SIG-M5 treated with dmso at 0.1 percent for 504 hours (cell line): Measurements from ENCODE around the gene DDO.
"Not testable (repeated sequence)": the region's sequence is repeated elsewhere in the genome, so short reads cannot be mapped to it uniquely, and the experiment has no call there.

Experiments
- DNase-seq: peaks from one replicate; lab custom pipeline; 2025; ENCODE audit not compliant: unreplicated experiment; lab: John Stamatoyannopoulos, UW

DDO gene, protein sequence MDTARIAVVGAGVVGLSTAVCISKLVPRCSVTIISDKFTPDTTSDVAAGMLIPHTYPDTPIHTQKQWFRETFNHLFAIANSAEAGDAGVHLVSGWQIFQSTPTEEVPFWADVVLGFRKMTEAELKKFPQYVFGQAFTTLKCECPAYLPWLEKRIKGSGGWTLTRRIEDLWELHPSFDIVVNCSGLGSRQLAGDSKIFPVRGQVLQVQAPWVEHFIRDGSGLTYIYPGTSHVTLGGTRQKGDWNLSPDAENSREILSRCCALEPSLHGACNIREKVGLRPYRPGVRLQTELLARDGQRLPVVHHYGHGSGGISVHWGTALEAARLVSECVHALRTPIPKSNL

DNA sequence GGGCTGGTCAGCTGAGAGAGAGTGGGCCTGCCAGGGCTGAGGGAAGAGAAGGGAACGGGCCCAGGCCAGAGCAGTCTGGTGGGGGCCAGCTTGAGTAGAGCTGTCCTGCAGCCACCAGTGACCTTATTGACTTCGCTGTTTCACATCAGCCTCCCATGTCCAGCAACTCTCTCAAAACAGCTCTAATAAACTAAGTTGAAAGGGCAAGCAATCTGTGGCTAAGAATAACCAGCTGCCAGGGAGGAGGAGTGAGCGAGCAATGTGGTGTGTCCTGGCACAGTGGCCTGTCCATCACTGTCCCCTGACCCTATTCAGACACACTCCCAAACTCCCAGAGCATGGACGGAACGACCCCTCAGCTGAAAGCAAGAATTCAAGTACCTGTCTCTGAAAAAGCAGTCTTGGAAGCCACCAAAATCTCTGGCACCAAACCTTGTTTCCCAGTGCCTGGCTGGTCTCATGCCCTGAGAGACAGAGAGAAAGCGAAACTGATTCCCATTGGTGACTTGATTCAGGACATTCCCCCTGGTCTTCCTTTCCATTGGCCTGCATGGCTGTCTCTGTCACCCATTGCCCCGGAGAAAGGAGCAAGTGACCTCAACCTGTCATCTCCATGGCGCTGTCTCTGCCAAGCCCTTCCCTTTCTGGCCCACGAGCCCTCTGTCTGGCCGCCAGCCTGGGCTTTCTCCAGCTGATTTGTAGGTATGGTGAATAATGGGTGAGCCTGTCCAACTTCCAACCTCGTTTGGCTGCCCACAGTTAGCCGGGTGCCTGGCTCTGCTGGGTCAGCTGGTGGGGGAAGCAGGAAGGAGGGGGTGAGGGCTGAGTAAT, at the start of gene DDO:
Gene DDO (minus strand): TSS at position 490 of the 831 bp plus-strand sequence. CDS start 2,113 bp downstream, outside the sequence.
- DNase-seq, result no peak

DNA sequence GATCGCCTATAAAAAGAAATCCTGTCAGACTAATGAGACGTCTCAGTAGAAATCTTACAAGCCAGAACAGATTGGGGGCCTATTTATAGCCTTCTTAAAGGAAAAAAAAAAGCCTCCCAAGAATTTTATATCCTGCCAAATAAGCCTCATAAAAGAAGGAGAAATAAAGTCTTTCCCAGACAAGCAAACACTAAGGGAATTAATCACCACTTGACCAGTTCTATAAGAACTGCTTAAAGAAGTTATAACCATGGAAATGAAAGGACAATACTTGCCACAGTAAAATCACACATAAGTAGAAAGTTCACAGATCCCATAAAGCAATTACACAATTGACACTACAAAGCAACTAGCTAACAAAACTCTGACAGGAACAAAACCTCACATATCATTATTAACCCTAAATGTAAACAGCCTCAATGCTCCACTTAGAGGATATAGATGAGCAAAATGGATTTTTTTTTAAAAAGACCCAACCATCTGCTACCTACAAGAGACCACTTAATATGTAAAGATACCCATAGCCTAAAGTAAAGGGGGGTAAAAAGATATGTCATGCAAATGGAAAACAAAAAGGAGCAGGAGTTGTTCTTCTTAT, 47.6 kb upstream of the DDO start:
- no peak for DNase-seq

DNA sequence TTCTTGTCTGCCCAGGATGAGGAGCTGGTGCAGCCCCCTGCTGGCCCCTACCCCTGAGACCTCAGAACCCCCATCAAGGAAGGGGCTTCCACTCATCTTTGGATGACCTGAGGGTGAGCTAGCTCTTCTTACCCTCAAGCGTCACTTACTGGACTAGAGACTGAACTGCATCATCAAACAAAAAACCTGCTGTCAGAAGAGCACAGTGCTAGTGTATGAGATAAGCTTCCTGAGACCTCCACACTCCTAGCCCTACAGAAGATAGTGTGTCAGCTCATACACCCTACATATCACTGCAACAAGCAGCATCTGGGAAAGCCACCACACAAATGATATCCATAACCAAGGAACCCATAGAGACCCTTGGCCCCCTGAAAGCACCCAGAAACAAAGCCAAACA, 46.0 kb upstream of the DDO start:
- DNase-seq, result no peak

DNA sequence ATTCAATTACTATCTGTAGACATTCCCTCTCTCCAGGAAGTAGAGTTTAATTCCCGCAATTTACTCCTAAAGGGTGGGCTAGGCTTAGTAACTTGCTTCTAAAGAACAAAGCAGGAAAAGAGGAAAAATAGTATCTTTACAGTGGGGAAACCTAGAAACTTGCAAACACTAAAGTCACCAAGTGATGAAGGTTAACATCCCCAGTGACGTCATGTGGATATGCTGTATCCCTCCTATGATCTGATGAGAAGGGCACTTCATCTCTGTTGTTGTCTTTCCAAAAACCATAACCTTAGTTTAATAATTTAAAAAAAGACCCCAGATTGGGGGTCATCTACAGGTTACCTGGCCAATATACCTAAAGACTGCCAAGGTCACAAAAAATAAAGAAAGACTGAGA, 43.8 kb upstream of the DDO start:
- DNase-seq, result no peak

DNA sequence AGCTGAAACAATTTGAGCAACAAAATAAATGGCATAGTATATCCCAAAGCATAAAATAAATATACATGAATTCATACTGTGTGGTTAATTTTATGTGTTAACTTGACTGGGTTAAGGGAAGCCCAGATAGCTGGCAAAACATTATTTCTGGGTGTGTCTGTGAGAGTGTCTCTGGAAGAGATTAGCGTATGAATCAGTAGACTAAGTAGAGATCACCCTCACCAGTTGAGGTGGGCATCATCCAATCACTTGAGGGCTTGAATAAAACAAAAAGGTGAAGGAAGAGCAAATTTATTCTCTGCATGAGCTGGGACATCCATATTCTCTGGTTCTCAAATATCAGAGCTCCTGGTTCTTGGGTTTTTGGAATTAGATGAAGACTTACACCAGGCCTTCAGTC, 43.1 kb upstream of the DDO start:
- no peak for DNase-seq

DNA sequence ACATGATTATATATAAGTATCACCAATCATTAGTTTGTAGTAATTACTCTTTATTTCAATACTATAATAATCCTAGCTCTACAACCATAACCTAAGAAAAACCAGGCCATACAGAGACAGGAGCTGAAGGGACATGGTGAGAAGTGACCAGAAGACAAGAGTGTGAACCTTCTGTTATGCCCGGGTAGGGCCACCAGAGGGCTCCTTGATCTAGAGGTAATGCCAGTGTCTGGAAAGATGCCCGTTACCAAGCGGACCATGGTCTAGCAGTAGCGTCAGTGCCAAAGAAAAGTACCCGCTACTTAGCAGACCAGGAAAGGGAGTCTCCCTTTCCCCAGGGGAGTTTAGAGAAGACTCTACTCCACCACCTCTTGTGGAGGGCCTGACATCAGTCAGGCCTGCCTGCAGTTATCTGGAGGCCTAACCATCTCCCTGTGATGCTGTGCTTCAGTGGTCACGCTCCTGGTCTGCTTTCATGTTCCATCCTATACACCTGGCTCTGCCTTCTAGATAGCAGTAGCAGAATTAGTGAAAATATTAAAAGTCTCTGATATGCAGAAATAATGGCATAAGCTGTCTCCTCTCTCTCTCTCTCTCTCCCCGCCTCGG, 42.3 kb upstream of the DDO start:
- not testable (repeated sequence) for DNase-seq

DNA sequence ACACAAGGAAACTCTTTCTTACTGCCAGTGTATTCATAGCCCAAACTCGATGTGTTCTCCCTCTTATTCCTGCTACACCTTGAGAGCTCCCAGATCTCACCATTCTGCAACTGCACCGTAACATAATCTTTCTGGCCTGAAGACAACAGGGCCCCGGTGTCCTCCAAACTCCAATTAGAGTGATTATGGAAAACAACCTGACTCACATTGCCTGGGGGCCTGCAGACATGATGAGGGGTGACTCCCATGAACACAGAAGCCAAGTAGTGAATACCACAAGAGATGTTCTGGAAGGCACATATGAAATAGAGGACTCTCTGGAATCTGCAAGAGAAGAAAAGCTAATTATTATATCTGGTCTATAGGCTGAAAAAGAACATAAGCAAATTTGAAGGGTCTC, 41.3 kb upstream of the DDO start:
- DNase-seq, result no peak

DNA sequence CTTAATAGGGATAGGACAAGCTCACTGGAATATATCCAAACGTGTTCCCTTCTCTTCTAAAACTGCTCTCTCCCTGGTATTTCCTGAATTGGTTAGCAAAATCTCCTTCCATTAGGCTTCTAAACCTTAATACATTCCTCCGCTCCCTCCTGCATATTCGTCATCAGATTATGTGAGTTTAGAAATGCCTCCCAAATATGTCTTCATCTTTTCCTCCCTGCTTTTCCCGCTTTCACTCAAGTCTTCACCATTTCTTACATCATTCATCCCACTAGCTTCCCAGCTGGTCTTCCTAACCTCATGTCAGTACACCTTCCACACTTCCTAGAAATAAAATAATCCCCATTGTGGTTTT, 34.1 kb upstream of the DDO start:
- no peak for DNase-seq

DNA sequence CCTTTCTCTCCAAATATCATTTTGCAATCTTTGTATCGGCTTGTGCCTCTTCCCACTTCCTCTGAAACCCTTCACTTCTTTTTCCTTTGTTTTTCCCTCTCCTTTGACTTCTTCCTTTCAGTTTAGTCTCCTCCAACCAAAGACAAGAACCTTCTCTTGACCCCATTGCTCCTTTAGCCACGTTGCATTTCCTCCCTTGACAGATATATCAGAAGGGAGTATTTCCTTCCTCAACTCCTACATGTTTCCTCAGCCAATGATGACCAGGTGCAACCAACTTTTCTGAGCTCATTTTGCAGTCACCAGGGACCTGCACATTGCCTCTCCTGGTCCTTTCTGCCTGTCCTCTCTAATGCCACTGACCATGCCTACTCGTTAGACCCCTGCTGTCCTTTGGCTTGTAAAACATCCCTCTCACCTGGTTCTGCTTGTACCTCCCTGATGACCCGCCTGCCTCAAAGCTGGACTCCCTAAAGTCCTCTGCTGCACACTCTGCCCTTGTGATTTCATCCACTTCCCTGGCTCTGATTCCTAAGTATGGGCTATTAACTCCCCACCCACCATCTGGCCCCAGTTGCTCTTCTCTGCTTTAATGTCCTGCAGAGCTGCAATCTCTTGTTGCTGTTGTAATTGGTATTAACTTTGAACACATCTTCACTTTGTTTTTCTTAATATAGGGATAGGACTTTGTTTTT, 33.6 kb upstream of the DDO start:
- peak; percentile 61 for DNase-seq

DNA sequence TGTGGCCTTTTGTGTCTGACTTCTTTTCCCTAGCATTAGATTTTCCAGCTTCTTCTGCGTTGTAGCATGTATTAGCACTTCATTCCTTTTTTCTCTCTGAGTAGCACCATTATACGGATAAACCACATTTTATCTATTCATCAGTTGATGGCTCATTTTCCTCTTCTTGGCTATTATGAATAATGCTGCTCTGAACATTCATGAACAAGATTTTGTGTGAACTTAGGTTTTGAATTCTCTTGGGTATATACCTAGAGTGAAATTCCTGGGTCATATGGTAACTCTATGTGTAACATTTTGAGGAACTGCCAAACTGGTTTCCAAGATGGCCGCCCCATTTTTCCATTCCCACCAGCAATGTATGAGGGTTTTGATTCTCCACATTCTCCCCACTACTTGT, 32.4 kb upstream of the DDO start:
- no peak for DNase-seq

DNA sequence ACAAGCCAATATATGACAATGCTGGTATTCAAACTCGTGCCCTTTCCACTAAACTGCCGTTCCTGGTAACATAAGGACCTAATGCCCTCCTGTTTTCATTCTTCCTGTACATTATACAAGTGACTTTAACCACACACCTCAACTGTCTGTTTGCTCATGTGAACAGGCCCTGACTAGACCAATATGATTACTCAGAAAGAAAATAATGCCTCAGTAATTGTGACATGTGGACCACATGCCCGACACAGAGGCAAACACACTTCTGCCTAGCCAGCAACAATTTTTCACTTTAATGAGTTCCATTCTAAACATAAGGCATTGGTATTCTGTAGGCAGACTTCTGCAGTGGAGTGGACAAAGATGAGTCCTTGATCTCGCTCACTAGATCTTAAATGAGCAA, 31.0 kb upstream of the DDO start:
- no peak for DNase-seq

DNA sequence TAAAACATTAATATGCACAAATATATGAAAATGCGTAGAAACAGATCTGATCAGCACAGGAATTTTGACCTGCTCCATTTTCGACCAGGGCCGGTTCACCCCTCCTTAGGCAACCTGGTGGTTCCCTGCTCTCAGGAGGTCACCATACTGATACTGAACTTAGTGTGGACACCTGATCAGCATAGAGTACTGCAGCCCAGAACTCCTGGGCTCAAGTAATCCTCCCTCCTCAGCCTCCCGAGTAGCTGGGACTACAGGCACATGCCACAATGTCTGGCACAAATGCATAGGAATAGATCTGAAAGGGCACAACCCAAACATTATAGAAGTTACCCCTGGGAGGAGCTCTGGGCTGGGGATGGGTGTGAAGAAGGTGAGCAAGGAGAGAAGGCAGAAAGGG, 24.7 kb upstream of the DDO start:
- DNase-seq, result no peak

DNA sequence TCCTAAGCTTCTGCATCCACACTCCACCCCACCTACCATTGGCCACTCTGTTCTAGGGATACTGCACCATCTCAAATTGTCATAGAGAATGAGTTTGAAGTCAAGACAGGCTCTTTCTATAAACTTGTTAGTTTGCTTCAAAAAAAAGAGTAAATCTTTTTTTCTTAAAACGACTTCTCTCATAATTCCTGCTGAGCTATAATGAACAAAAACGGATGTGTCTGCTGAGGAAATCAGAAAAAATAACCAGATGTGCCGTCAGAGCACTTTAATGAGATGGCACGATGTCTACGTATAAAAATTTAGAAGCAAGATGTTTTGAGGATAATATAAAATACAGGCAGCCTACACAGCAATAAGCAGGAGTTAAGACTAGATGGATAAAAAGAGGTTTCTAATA, 24.0 kb upstream of the DDO start:
- no peak for DNase-seq

DNA sequence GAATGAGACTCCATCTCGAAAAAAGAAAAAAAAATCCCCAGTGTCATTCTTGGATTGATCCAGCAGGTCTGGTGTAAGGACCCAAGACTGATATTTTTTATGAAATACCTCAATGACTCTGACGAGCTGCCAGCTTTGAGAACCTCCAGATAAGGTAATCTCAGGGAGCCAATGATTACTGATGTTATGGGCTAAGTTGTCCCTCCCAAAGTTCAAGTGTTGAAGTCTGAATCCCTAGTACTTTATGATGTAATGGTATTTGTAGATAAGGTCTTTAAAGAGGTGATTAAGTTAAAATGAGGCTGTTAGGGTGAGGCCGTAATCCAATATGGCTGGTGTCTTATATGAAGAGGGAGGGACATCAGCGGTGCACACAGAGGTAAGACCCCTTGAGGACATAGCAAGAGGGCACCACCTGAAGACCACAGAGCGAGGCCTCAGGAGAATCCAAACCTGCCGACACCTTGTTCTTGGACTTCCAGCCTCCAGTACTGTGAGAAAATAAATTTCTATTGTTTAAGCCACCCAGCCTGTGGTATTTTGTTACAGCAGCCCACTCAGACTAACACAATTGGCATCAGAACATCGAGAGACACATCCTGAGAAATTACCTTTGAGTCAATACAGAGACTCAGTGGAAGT, 19.7 kb upstream of the DDO start:
- DNase-seq, result no peak

DNA sequence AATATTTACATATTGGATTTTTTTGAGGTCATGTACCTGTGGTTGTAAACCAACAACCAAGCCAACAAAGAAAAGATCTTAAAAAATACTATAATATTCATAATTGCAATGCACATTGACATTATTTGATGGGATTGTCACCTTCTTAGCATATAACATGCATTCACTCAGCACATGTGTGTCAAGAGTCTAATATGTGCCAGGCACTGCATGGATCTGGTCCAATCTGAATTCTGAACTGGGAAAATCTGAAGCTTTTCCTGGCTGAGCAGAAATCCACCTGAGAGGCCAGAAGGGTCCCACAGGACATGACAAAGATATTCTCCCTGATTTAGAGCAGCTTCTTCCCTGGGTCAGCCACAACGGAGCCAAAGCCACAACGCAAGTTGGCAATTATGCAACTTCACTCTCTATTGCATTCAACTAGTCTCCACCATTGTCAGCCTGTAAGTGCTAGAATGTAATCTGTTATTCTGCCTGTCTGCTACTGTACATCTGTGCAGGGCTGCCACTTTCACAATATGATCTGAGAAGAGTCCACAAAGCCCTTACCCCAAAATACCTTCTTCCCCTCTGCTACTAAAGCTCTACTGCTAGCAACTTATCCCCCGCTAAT, 17.0 kb upstream of the DDO start:
- peak; percentile 86 for DNase-seq

DNA sequence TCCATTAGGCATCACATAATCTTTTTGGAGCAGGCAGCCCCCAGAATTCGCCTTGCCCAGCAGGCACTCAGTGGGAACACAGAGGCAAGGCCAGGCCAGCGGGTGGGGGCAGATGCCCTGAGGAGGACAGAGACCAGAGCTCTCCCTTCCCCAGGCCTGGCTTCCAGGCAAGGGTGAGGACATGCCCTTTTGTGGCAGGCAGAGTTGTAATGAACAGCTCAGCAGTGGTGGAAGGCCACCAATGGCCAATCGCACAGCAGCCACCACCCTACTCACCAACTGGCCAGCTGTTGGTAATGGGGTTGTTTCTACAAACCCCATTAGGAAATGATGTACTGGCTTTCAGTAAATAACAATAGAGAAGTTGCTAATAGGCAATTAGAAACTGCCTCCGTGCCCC, 15.4 kb upstream of the DDO start:
- no peak for DNase-seq

DNA sequence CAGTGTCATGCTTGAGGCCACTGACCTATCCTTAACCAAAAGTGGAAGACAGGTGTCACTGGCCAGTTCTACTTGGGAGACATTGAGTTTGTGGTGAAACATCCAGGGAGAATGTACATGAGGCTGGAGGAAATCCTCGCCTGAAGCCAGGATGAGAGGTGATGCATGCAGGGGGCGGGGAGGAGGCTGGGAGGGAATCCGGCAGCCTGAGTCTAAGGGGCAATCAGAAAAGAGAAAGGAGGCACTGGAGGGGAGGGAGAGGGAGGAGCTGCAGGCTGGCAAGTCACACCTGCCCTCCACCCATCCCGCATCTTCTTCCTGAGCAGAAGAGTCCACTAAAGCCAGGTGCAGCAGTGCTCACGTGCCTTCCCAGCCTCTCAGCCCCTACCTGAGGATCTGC, 14.9 kb upstream of the DDO start:
- DNase-seq, result no peak

DNA sequence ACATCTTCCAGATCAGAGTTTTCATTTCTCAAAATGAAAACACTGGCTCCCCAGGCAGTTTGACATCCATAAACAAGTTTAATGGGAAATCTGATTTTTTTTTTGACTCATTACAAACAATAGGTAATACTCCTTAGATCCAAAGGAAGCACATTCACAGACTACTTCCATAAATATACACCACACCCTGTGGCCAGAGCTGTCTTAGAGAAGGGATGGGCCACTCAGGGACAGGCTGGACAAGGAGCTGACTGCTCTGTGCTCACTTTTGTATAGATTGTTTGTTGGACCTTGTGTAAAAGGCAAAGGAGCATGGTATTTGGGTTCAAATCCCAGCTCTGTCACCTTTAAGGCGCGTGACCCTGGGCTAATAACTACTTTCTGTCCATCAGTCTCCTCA, 12.8 kb upstream of the DDO start:
- DNase-seq, result no peak

DNA sequence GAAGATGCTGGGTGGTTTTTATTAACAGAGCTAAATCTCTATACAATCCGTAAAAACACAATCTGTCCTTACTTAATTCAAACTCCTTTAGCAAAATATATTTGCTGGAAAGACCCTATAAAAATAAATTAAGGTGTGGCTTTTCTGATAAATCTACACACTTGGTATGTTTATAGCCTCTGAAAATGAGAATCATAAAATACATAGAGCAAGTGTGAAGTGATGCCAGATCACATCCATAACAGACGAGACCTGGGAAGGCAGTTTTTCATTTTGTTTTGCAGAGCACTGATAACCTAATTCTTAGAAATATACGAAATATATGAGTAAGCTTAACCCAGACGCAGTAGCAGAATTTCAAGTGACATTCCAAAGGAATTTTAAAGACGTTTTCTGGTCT, 10.4 kb upstream of the DDO start:
- no peak for DNase-seq

DNA sequence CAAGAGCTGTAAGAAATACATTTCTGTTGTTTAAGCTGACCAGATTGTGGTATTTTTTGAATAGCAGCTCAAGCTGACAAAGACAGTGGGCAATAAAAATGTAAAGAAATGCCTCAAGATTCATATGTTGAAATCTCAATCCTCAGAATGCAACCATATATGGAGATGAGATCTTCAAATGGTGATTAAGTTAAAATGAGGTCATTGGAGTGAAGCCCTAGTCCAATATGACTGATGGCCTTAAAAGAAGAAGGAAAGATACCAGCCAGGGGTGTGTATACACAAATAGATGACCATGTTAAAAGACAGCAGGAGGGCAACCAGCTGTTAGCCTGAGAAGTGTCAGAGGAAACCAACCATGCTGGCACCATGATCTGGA, 7.1 kb upstream of the DDO start:
- peak; percentile 43 for DNase-seq
